ENCODE results near the gene TMEM72.

TMEM72 gene

GRCh38 chr10:44908066-44908749 lies 2.9 kb upstream of the TMEM72 start:
- TF ChIP-seq POLR2AphosphoS5 (IDR thresholded peaks at IDR 0.05; ENCODE audit: low read depth, low read length) (no peak), POLR2A (IDR thresholded peaks at IDR 0.05; ENCODE audit: low read depth, low read length) (no peak), TAF1 (IDR thresholded peaks at IDR 0.05; ENCODE audit: borderline replicate concordance, low read depth, low read length) (no peak)
- FAIRE-seq (no peak), DNase-seq (ENCODE audit: insufficient read length) (no peak)

- FAIRE-seq (no peak), DNase-seq (ENCODE audit: insufficient read length) (no peak)
- TF ChIP-seq TAF1 (IDR thresholded peaks at IDR 0.05; ENCODE audit: borderline replicate concordance, low read depth, low read length) (no peak), POLR2A (IDR thresholded peaks at IDR 0.05; ENCODE audit: low read depth, low read length) (no peak), POLR2AphosphoS5 (IDR thresholded peaks at IDR 0.05; ENCODE audit: low read depth, low read length) (no peak)
Observed at GRCh38 chr10:44908936-44909630, 2.1 kb upstream of the TMEM72 start.

GRCh38 chr10:44909910-44910309 lies 1.2 kb upstream of the TMEM72 start:
- no peak for DNase-seq (ENCODE audit: insufficient read length)
- no peak for FAIRE-seq
- TF ChIP-seq POLR2AphosphoS5 (IDR thresholded peaks at IDR 0.05; ENCODE audit: low read depth, low read length) (no peak), POLR2A (IDR thresholded peaks at IDR 0.05; ENCODE audit: low read depth, low read length) (no peak), TAF1 (IDR thresholded peaks at IDR 0.05; ENCODE audit: borderline replicate concordance, low read depth, low read length) (no peak)

GRCh38 chr10:44910602-44911001 lies 535 bp upstream of the TMEM72 start:
- FAIRE-seq (no peak), DNase-seq (ENCODE audit: insufficient read length) (no peak)
- TF ChIP-seq TAF1 (IDR thresholded peaks at IDR 0.05; ENCODE audit: borderline replicate concordance, low read depth, low read length) (no peak), POLR2AphosphoS5 (IDR thresholded peaks at IDR 0.05; ENCODE audit: low read depth, low read length) (no peak), POLR2A (IDR thresholded peaks at IDR 0.05; ENCODE audit: low read depth, low read length) (no peak)

- DNase-seq (ENCODE audit: insufficient read length) (no peak), FAIRE-seq (no peak)
- TF ChIP-seq TAF1 (IDR thresholded peaks at IDR 0.05; ENCODE audit: borderline replicate concordance, low read depth, low read length): no peak
Observed at GRCh38 chr10:44911951-44912350, 814 bp downstream of the TMEM72 start.

GRCh38 chr10:44913350-44914081 lies 2.4 kb downstream of the TMEM72 start:
- no peak for FAIRE-seq
- TF ChIP-seq TAF1 (IDR thresholded peaks at IDR 0.05; ENCODE audit: borderline replicate concordance, low read depth, low read length) (no peak), POLR2AphosphoS5 (IDR thresholded peaks at IDR 0.05; ENCODE audit: low read depth, low read length) (no peak), POLR2A (IDR thresholded peaks at IDR 0.05; ENCODE audit: low read depth, low read length) (no peak)
- DNase-seq (ENCODE audit: insufficient read length): no peak

GRCh38 chr10:44914891-44915290 lies 3.8 kb downstream of the TMEM72 start:
- FAIRE-seq: no peak
- TF ChIP-seq POLR2A (IDR thresholded peaks at IDR 0.05; ENCODE audit: low read depth, low read length) (no peak), TAF1 (IDR thresholded peaks at IDR 0.05; ENCODE audit: borderline replicate concordance, low read depth, low read length) (no peak), POLR2AphosphoS5 (IDR thresholded peaks at IDR 0.05; ENCODE audit: low read depth, low read length) (no peak)
- no peak for DNase-seq (ENCODE audit: insufficient read length)

- DNase-seq (ENCODE audit: insufficient read length) (no peak), FAIRE-seq (no peak)
- TF ChIP-seq POLR2AphosphoS5 (IDR thresholded peaks at IDR 0.05; ENCODE audit: low read depth, low read length) (no peak), TAF1 (IDR thresholded peaks at IDR 0.05; ENCODE audit: borderline replicate concordance, low read depth, low read length) (no peak), POLR2A (IDR thresholded peaks at IDR 0.05; ENCODE audit: low read depth, low read length) (no peak)
Observed at GRCh38 chr10:44916429-44916828, 5.3 kb downstream of the TMEM72 start.

- TF ChIP-seq POLR2A (IDR thresholded peaks at IDR 0.05; ENCODE audit: low read depth, low read length) (no peak), TAF1 (IDR thresholded peaks at IDR 0.05; ENCODE audit: borderline replicate concordance, low read depth, low read length) (no peak), POLR2AphosphoS5 (IDR thresholded peaks at IDR 0.05; ENCODE audit: low read depth, low read length) (no peak)
- FAIRE-seq (no peak), DNase-seq (ENCODE audit: insufficient read length) (no peak)
Observed at GRCh38 chr10:44917848-44918247, 6.7 kb downstream of the TMEM72 start.

- TF ChIP-seq POLR2A (IDR thresholded peaks at IDR 0.05; ENCODE audit: low read depth, low read length) (no peak), POLR2AphosphoS5 (IDR thresholded peaks at IDR 0.05; ENCODE audit: low read depth, low read length) (no peak)
- FAIRE-seq (no peak), DNase-seq (ENCODE audit: insufficient read length) (no peak)
Observed at GRCh38 chr10:44920252-44920651, 9.1 kb downstream of the TMEM72 start.

- FAIRE-seq (no peak), DNase-seq (ENCODE audit: insufficient read length) (no peak)
- TF ChIP-seq TAF1 (IDR thresholded peaks at IDR 0.05; ENCODE audit: borderline replicate concordance, low read depth, low read length): no peak
- no peak for TF ChIP-seq POLR2AphosphoS5 (IDR thresholded peaks at IDR 0.05; ENCODE audit: low read depth, low read length)
- TF ChIP-seq POLR2A (IDR thresholded peaks at IDR 0.05; ENCODE audit: low read depth, low read length): no peak
Observed at GRCh38 chr10:44921061-44921460, 9.9 kb downstream of the TMEM72 start.

- FAIRE-seq: no peak
- no peak for DNase-seq (ENCODE audit: insufficient read length)
- TF ChIP-seq POLR2A (IDR thresholded peaks at IDR 0.05; ENCODE audit: low read depth, low read length) (no peak), POLR2AphosphoS5 (IDR thresholded peaks at IDR 0.05; ENCODE audit: low read depth, low read length) (no peak), TAF1 (IDR thresholded peaks at IDR 0.05; ENCODE audit: borderline replicate concordance, low read depth, low read length) (no peak)
Observed at GRCh38 chr10:44921506-44921905, 10.4 kb downstream of the TMEM72 start.

All from GM12892 (cell line).